ENCODE measurements around the gene A1BG.

GRCh38 chr19:58380037-58380661, 26.9 kb upstream of the A1BG start:
- TF ChIP-seq CTCF (IDR thresholded peaks at IDR 0.05): no peak
- TF ChIP-seq POLR2A (IDR thresholded peaks at IDR 0.05): no peak
